ENCODE results near the gene CALN1. TPM values are rescaled to one million over a fixed set of nuclear protein-coding genes. Genes with fewer than 3 reads are reported as not detected.

CALN1 gene
- polyA plus RNA-seq, 3 donors: under 0.01 TPM; not detected in 2

DNA sequence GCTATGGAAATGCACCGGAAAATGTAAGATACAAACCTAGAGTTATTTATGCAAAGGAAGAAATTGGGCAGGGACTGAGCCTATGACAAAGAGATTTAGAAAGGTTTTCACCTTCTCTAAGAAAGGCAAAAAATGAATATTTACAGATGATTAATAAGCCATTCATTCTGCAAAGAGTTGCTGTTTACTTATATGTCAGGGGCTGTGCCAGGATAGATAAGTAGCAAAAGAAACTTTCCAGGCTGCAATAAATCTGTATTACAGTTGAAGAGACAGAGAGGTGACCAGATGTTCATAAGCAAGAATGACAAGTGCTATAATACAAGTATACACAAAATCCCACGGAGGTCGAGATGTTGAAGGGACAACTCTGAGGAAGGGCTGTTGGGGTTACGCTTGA, 299.6 kb downstream of the CALN1 start:
- no peaks in the 10 kb centered on the region for H3K36me3 ChIP-seq (replicated peaks in 1 of 2; ENCODE audit: control insufficient read depth in 1 of 2, insufficient read depth in 2 of 2, low read length in 2 of 2)
- 90% methylated on average over 2 of the region's 4 CpGs for WGBS (ENCODE audit: insufficient coverage)
- Mint-ChIP-seq H3K27ac (no peak overlapping the region), H3K27me3 (ENCODE audit: low read depth in 3 of 3) (no peaks in the 10 kb centered on the region), H3K4me1 (no peaks in the 10 kb centered on the region), H3K9me3 (peaks cover 10 to 16% (median 15%) of the 10 kb centered on the region in 7 donors), H3K36me3 (no peaks in the 10 kb centered on the region), H3K4me3 (no peak overlapping the region)
- no peaks in the 10 kb centered on the region for H3K27me3 ChIP-seq (ENCODE audit: control insufficient read depth in 2 of 2, insufficient read depth in 2 of 2, low read length in 2 of 2)
- H3K4me3 ChIP-seq (replicated peaks in 1 of 3; ENCODE audit: low read depth in 2 of 3, low read length in 3 of 3): no peak overlapping the region
- no peak overlapping the region for H3K4me2 ChIP-seq (replicated peaks; ENCODE audit: extremely low read depth, low read length, poor library complexity, severe bottlenecking)
- H2AFZ ChIP-seq (ENCODE audit: insufficient read depth, low read depth, low read length, poor library complexity, severe bottlenecking): no peak overlapping the region
- H3K27ac ChIP-seq (ENCODE audit: low read depth in 1 of 2, low read length in 2 of 2): no peak overlapping the region
- H3K9ac ChIP-seq (ENCODE audit: insufficient read depth, low read length, poor library complexity, severe bottlenecking): no peak overlapping the region
- no peak for DNase-seq
- H3K4me1 ChIP-seq (ENCODE audit: control insufficient read depth in 1 of 2, insufficient read depth in 2 of 2, low read length in 2 of 2): no peaks in the 10 kb centered on the region
- peaks cover 12 to 21% of the 10 kb centered on the region in 2 donors for H3K9me3 ChIP-seq (replicated peaks in 1 of 2; ENCODE audit: control insufficient read depth in 1 of 2, insufficient read depth in 1 of 2, low read length in 2 of 2)
- no peak for TF ChIP-seq CTCF (IDR thresholded peaks at IDR 0.05)
- no peaks in the 10 kb centered on the region for H4K20me1 ChIP-seq (ENCODE audit: insufficient read depth, low read length)
- H3K79me2 ChIP-seq (ENCODE audit: insufficient read depth, low read length): no peaks in the 10 kb centered on the region
- intact Hi-C loops (cut with micrococcal nuclease): no loop called here

DNA sequence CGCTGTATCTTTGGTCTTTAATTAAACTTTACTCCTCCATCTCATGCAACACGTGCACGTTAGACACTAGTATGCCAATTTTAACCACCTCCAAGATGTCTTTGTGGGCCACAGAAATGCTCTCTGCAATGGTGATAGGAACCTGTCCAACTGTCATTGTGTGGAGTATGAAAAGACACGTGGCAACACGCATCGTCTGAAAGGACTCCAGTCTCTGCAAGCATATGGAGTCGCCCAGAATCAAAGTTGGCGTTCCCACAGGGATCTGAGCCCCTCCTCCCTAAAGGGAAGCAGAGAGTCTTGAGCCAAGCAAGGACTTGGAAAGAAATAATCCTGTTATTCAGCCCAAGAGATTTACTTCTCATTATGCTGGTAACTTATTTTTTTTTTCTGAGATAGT, 301.1 kb downstream of the CALN1 start:
- Histone ChIP-seq H3K27ac (ENCODE audit: low read depth in 1 of 2, low read length in 2 of 2) (no peak overlapping the region), H3K36me3 (replicated peaks in 1 of 2; ENCODE audit: control insufficient read depth in 1 of 2, insufficient read depth in 2 of 2, low read length in 2 of 2) (no peaks in the 10 kb centered on the region), H3K4me2 (replicated peaks; ENCODE audit: extremely low read depth, low read length, poor library complexity, severe bottlenecking) (no peak overlapping the region), H3K27me3 (ENCODE audit: control insufficient read depth in 2 of 2, insufficient read depth in 2 of 2, low read length in 2 of 2) (no peaks in the 10 kb centered on the region), H3K4me1 (ENCODE audit: control insufficient read depth in 1 of 2, insufficient read depth in 2 of 2, low read length in 2 of 2) (no peaks in the 10 kb centered on the region), H3K4me3 (replicated peaks in 1 of 3; ENCODE audit: low read depth in 2 of 3, low read length in 3 of 3) (no peak overlapping the region), H3K9me3 (replicated peaks in 1 of 2; ENCODE audit: control insufficient read depth in 1 of 2, insufficient read depth in 1 of 2, low read length in 2 of 2) (peaks cover 19 to 21% of the 10 kb centered on the region in 2 donors), H4K20me1 (ENCODE audit: insufficient read depth, low read length) (no peaks in the 10 kb centered on the region), H2AFZ (ENCODE audit: insufficient read depth, low read depth, low read length, poor library complexity, severe bottlenecking) (no peak overlapping the region), H3K79me2 (ENCODE audit: insufficient read depth, low read length) (no peaks in the 10 kb centered on the region), H3K9ac (ENCODE audit: insufficient read depth, low read length, poor library complexity, severe bottlenecking) (no peak overlapping the region)
- no peak for TF ChIP-seq CTCF (IDR thresholded peaks at IDR 0.05)
- Mint-ChIP-seq H3K27me3 (ENCODE audit: low read depth in 3 of 3) (no peaks in the 10 kb centered on the region), H3K36me3 (no peaks in the 10 kb centered on the region), H3K4me1 (no peaks in the 10 kb centered on the region), H3K4me3 (no peak overlapping the region), H3K27ac (no peak overlapping the region), H3K9me3 (peaks cover 11 to 27% (median 17%) of the 10 kb centered on the region in 7 donors)
- no peak for DNase-seq
- 100% methylated on average over 4 of the region's 8 CpGs for WGBS (ENCODE audit: insufficient coverage)
- intact Hi-C loops (cut with micrococcal nuclease): no loop called here

Measured in CD14-positive monocyte (primary cell).